Renal pelvis (tissue), 4 donors: ENCODE results near the gene RPL22. TPM values are rescaled to one million over a fixed set of nuclear protein-coding genes. Genes with fewer than 3 reads are reported as not detected.
"Not testable (repeated sequence)": the region's sequence is repeated elsewhere in the genome, so short reads cannot be mapped to it uniquely, and the experiment has no call there.

Experiments
- DNase-seq: peaks from one replicate; pipeline ENCODE4 v3.0.0-alpha.2; 2013
- polyA plus RNA-seq, 3 donors: library from polyadenylated mRNA; unstranded; fragments of 120-200 nt; gene quantifications; one replicate each; pipeline ENCODE4 v1.2.1, GENCODE V29; 2013; ENCODE audit not compliant: insufficient read length in 3 of 3

RPL22 gene
- polyA plus RNA-seq, 3 donors = 506 to 557 (median 512) TPM

DNA sequence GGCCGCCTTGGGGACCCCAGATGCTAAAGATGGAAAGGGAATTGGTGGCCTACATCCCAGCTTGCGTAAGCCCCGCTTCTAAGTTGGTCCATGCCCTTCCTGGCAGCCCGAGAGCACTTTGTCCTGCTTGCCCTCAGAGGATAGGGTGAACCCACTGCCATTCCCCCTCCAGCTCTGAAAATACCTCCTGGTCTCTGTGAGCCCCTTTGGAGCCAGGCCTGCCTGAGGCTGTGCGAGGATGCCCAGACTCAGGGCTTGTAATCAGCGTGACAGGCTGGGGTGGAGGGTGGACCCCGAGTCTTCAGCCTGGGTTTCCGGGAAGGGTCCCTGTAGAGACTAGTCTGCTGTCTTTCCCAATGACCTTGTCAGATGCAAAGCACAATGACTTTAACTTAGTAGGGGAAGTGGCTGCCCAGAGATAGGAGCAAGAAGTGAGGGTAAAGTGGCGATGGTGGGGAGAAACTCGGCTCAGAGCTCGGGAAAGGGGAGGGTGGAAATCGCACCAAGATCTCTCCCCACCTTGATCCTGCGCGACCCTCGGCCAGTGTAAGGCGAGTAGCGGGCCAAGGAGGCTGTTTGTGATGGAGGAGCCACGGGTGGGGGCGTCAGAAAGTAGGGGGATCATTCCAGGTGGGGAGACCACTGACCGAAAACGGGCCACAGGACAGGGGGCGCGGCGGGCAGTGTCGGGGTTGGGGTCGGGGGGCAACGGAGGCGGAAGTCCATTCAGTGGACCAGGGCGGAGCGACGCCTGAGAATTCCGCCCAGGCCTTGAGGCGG is 41.9 kb upstream of the RPL22 start:
- DNase-seq = no peak

- no peak for DNase-seq
Observed at GRCh38 chr1:6239950-6240768, 40.8 kb upstream of the RPL22 start.

- DNase-seq = no peak
Observed at GRCh38 chr1:6239213-6239752, 39.9 kb upstream of the RPL22 start.

DNA sequence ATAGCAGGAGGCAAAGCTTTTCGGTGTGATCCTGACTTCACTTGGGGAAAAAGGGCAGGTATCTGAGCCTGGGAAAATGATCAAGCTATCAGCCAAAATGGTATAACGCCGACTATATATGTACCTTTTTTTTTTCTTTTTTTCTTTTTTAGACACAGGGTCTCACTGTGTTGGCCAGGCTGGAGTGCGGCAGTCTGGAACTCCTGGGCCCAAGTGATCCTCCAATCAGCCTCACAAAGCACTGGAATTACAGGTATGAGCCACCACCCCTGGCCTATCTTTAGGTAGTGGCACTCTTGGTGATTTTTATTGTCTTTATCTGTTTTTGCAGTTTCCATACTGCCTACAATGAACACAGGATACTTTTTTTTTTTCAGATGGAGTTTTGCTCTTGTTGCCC is 37.7 kb upstream of the RPL22 start:
- DNase-seq = no peak

- DNase-seq = no peak
Observed at GRCh38 chr1:6235296-6235677, 35.9 kb upstream of the RPL22 start.

GRCh38 chr1:6234502-6235295 is 35.3 kb upstream of the RPL22 start:
- DNase-seq = no peak

DNA sequence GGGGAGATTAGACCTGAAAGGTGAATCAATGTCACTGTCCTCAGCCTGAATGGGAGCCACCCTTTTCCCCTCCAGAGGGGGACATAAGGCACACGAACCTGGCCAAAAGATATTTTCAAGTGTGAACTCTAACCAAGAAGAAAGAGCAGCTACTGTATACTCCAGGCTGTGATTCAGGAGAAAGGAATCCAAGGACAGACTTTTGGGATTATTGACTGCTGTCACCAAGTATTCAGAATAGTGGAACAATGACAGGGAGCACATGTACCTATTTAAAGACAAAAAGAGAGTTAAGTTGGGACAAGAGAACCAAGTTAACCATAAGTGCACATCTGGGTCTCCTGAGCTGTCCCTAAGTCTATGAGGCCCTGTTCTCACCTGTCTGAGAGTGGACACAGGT is 34.0 kb upstream of the RPL22 start:
- DNase-seq = no peak

GRCh38 chr1:6225651-6226050 is 26.3 kb upstream of the RPL22 start:
- no peak for DNase-seq

- no peak for DNase-seq
Observed at GRCh38 chr1:6224718-6225117, 25.3 kb upstream of the RPL22 start.

GRCh38 chr1:6223617-6224016 is 24.2 kb upstream of the RPL22 start:
- no peak for DNase-seq

DNA sequence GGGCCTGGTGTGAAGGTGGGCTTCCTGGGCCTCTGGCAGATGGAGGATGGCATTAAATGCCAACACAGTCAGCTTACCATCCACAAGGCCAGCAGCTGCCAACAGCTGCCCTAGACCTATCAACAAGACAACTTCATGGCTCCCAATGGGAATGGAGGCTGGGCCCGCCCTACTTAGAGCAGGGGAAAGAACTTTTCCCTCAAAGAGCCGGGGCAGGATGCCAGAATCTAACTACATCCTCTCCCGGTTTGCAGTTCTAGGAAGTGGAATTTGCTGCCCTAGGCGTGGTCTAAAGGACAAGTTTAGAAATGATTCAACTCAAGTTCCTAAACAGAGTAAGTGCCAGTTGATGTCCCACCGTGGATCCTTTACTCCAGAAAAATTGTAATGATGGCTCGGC is 23.2 kb upstream of the RPL22 start:
- no peak for DNase-seq

DNA sequence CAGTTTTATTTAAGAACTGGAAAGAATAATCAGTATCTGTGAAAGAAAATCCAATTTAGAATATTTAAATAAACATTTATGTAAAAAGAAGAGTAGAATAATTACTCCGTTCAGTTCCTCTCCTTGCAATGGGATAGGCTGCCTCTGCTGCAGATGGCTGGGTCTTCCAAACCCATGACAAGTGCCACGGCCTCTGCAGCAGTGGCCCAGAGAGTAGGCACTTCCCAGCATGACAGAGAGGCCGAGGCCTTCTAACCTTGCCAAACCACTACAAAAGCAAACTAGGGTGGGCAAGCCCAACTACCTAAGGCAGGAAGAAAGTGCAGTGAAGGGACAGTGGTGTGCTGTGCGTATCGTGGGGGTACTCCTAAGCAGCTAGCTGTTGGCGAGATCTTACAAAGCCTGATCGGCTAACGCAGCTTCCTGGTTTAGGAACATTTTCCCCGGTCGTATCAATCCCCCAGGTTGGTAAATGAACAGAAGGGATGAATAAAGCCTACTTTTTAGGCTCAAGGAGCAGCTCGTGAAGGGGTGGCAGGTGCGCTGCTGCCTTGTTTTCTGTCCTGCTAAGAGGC is 21.9 kb upstream of the RPL22 start:
- DNase-seq = no peak

GRCh38 chr1:6220236-6220635 is 20.8 kb upstream of the RPL22 start:
- DNase-seq = no peak

- DNase-seq = not testable (repeated sequence)
Observed at GRCh38 chr1:6219641-6220040, 20.2 kb upstream of the RPL22 start.

DNA sequence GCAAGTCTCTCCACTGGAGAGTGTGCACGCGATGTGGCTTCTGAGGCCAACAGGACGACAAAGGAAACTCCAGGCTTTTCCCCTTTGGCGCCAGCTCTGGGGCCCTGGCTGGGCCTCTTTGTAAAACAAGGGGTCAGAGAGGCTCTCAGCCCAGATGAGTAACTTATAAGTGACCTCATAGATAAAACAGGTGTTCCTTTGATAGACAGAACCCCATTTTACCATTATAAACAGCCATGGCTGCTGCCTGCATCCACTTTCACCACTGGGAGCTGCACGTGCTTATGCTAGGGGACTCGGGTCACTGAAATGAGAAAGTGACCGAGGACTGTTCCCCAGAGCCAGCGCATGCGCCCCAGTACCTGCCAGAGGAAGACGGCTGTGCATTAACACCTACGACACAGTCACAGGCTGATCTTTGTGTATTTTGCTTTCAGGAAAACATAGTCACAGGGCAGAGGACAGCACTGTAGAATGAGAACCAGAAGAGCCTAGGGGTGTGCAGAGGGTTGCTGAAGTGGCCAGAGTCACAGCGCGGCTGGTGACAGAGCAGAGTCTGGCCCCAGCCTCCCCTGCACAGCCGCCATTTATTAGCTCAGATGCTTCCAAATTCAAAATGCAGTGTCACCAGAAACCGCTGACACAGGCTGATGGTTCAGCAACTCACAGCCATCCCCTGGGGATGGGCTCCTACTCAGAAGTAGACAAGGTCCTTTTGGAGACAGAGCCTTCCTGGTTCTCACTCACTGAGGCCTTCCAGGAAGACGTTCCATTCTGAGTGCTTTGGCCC is 19.2 kb upstream of the RPL22 start:
- no peak for DNase-seq

GRCh38 chr1:6212193-6212959 is 13.0 kb upstream of the RPL22 start:
- no peak for DNase-seq

GRCh38 chr1:6211731-6212130 is 12.3 kb upstream of the RPL22 start:
- DNase-seq = no peak

DNA sequence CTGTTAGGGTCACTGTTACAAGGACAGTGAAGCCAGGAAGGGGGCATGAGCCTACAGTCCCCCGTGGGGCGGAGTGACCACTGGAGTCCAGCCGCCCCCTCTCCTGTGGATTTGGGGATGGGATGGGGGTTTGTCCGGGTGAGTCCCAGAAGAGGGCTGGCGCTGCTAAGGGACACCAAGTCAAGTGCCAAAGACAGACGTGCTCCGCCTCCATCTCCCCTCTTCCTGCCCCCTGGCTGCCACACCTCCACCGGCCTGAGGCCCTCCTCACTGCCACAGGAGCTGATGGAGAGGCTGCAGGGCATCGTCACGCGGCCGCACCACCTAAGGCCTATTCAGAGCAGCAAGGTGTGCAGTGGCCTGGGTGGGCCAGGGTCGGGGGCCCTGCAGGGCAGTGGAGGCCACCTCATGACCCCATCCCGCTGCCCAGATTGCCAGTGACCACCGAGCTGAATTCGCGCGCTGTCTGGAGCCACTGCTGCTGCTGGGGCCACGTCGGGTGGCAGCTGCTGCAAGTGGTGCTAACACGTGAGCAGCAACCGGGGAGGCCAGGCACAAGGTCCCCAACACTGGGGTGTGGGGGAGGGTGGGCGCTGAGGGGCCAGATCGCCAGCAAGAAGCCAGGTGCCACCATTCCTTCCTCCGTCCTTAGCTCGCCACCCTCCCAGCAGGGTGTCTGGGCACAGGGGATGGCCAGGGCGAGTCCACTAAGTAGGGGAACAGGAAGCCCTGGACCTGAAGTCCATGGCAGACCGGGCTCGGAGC is 11.4 kb upstream of the RPL22 start:
- no peak for DNase-seq
